Activated naive CD8-positive, alpha-beta T cell treated with anti-CD3 and anti-CD28 coated beads, Interleukin-2, amount 10 ng/mL, durations not matched to agents 7 days and 5 days (primary cell): ENCODE measurements around the gene MIGA2. TPM values are rescaled to one million over a fixed set of nuclear protein-coding genes. Genes with fewer than 3 reads are reported as not detected.
"Not testable (repeated sequence)": the region's sequence is repeated elsewhere in the genome, so short reads cannot be mapped to it uniquely, and the experiment has no call there.

Experiments
- ATAC-seq: fragments of 150-1000 bp; cut with Tn5 transposase; one replicate; pipeline ENCODE4 v1.10.0; 2021; ENCODE audit warnings: low read depth, moderate library complexity
- POLR2A ChIA-PET: fragments of 350-600 bp; sonication (Branson Sonifier 250); formaldehyde crosslinking; loops from one replicate; lab custom pipeline; 2021; ENCODE audit warnings: antibody characterized with exemption; lab: Charles Lee
- DNase-seq: peaks from one replicate; pipeline ENCODE4 v3.0.0; 2021
- H3K27ac Mint-ChIP-seq: one replicate; pipeline ENCODE4 v1.8.0; 2022; ENCODE audit warnings: mild to moderate bottlenecking, mixed read lengths
- H3K27me3 Mint-ChIP-seq: one replicate; pipeline ENCODE4 v1.8.0; 2022; ENCODE audit warnings: mild to moderate bottlenecking, moderate library complexity, mixed read lengths
- H3K36me3 Mint-ChIP-seq: one replicate; pipeline ENCODE4 v1.8.0; 2021; ENCODE audit warnings: mild to moderate bottlenecking, mixed read lengths
- H3K4me1 Mint-ChIP-seq: one replicate; pipeline ENCODE4 v1.8.0; 2021; ENCODE audit warnings: mixed read lengths
- H3K4me3 Mint-ChIP-seq: one replicate; pipeline ENCODE4 v1.8.0; 2022; ENCODE audit warnings: mild to moderate bottlenecking, moderate library complexity, mixed read lengths
- H3K9me3 Mint-ChIP-seq: one replicate; pipeline ENCODE4 v1.8.0; 2021; ENCODE audit warnings: mixed read lengths
- total RNA-seq, 2 experiments: library from RNA; stranded (reverse); gene quantifications; one replicate each; pipeline ENCODE4 v1.2.3, GENCODE V29; 2021

MIGA2 gene
- 10 to 100 TPM; 62.1 to 66.0 TPM for total RNA-seq

GRCh38 chr9:129036241-129036922 lies at the start of gene MIGA2:
TSS of gene MIGA2 (plus strand) at chr9:129036626. CDS start at chr9:129040595, 3,969 bp downstream.
- POLR2A ChIA-PET, result interaction anchor here (0.6 to 1.7 kb wide), 9 partner anchors 9 to 756 kb away, joined by 3 to 10 read pairs (median 4); partner anchors contain the start of genes SH3GLB2 and SPOUT1
- Mint-ChIP-seq H3K4me3 (peak within 1 kb of the TSS; percentile 95), H3K27ac (peak within 1 kb of the TSS; percentile 68), H3K27me3 (no peaks in the 10 kb centered on the region), H3K9me3 (no peaks in the 10 kb centered on the region), H3K4me1 (peaks cover 17% of the 10 kb centered on the region), H3K36me3 (no peaks in the 10 kb centered on the region)
- ATAC-seq (peak; percentile 98), DNase-seq (peak; percentile 94)

DNA sequence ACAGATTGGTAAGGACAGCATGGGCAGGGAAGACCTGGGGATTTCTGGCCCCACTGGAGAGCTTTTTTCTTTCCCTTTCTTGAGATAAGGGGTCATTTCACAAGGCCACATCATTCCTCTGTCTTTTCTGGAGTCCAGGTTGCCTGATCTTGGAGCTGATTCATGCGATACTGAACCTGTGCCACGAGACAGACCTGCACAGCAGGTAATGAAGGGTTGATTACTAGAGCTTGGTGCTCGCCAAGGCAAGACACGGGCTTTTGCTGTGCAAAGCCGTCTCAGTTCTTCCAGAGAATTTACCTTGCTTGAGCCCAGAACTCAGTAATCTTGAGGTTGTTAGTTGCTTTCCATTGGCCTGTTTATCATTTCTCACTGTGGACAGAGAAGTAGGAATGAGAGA lies 49.8 kb upstream of the MIGA2 start:
- POLR2A ChIA-PET, result no interaction called here
- Mint-ChIP-seq H3K36me3 (peaks cover 34% of the 10 kb centered on the region), H3K4me1 (no peaks in the 10 kb centered on the region), H3K27ac (no peak overlapping the region), H3K9me3 (no peaks in the 10 kb centered on the region), H3K27me3 (no peaks in the 10 kb centered on the region), H3K4me3 (no peak overlapping the region)
- ATAC-seq (no peak), DNase-seq (no peak)

GRCh38 chr9:128987805-128988204 lies 48.6 kb upstream of the MIGA2 start:
- no peak for DNase-seq
- no peaks in the 10 kb centered on the region for H3K9me3 Mint-ChIP-seq
- no peak overlapping the region for H3K27ac Mint-ChIP-seq
- H3K4me1 Mint-ChIP-seq, result no peaks in the 10 kb centered on the region
- no peak overlapping the region for H3K4me3 Mint-ChIP-seq
- H3K27me3 Mint-ChIP-seq, result no peaks in the 10 kb centered on the region
- POLR2A ChIA-PET, result no interaction called here
- peaks cover 25% of the 10 kb centered on the region for H3K36me3 Mint-ChIP-seq
- no peak for ATAC-seq

- no peaks in the 10 kb centered on the region for H3K27me3 Mint-ChIP-seq
- H3K27ac Mint-ChIP-seq, result no peak overlapping the region
- H3K4me3 Mint-ChIP-seq, result no peak overlapping the region
- H3K9me3 Mint-ChIP-seq, result no peaks in the 10 kb centered on the region
- POLR2A ChIA-PET, result no interaction called here
- DNase-seq (no peak), ATAC-seq (no peak)
- no peaks in the 10 kb centered on the region for H3K4me1 Mint-ChIP-seq
- peaks cover 35% of the 10 kb centered on the region for H3K36me3 Mint-ChIP-seq
Observed at GRCh38 chr9:128992995-128993394, 43.4 kb upstream of the MIGA2 start.

DNA sequence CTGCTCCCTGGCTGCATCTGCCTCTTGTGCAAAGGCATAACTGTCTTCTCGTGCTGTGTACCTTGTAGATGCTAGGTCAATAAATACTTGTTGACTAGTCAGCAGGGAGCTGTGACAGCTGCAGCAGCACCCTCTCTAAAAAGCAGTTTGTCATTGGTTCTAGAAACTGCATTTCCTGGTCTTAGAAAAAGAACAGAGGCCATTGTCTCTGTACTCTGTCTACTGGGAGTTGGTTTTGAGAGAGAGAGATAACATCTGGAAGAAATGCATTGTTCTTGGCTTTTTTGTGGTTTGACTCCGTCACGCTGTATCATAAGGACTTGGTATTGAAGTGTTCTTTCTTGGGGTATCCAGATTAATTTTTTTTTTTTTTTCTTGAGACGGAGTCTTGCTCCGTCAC lies 40.6 kb upstream of the MIGA2 start:
- no peaks in the 10 kb centered on the region for H3K9me3 Mint-ChIP-seq
- no peak for ATAC-seq

GRCh38 chr9:128998462-128998861 lies 38.0 kb upstream of the MIGA2 start:
- Mint-ChIP-seq H3K27me3 (no peaks in the 10 kb centered on the region), H3K36me3 (peaks cover 36% of the 10 kb centered on the region), H3K4me1 (no peaks in the 10 kb centered on the region), H3K4me3 (no peak overlapping the region), H3K9me3 (no peaks in the 10 kb centered on the region), H3K27ac (no peak overlapping the region)
- DNase-seq (no peak), ATAC-seq (no peak)
- POLR2A ChIA-PET, result interaction anchor here (0.6 kb wide), 1 partner anchor 98 kb away, joined by 4 read pairs; no protein-coding TSS in a partner anchor

More for the DNA sequence above, 40.6 kb upstream of the MIGA2 start:
- Mint-ChIP-seq H3K4me1 (no peaks in the 10 kb centered on the region), H3K4me3 (no peak overlapping the region), H3K27me3 (no peaks in the 10 kb centered on the region), H3K27ac (no peak overlapping the region), H3K36me3 (peaks cover 35% of the 10 kb centered on the region)
- no peak for DNase-seq
- POLR2A ChIA-PET, result no interaction called here

GRCh38 chr9:128999581-129000206 lies 36.7 kb upstream of the MIGA2 start:
- no peaks in the 10 kb centered on the region for H3K9me3 Mint-ChIP-seq
- no peaks in the 10 kb centered on the region for H3K4me1 Mint-ChIP-seq
- DNase-seq, result no peak
- peak overlapping the region; percentile 62 for H3K27ac Mint-ChIP-seq
- H3K27me3 Mint-ChIP-seq, result no peaks in the 10 kb centered on the region
- peaks cover 30% of the 10 kb centered on the region for H3K36me3 Mint-ChIP-seq
- no peak for ATAC-seq
- POLR2A ChIA-PET, result no interaction called here
- H3K4me3 Mint-ChIP-seq, result no peak overlapping the region

GRCh38 chr9:129001504-129002325 lies 34.7 kb upstream of the MIGA2 start:
- DNase-seq, result no peak
- H3K27ac Mint-ChIP-seq, result peak overlapping the region; percentile 9
- no peaks in the 10 kb centered on the region for H3K27me3 Mint-ChIP-seq
- no peak overlapping the region for H3K4me3 Mint-ChIP-seq
- no peak for ATAC-seq
- POLR2A ChIA-PET, result no interaction called here
- peaks cover 14% of the 10 kb centered on the region for H3K36me3 Mint-ChIP-seq
- no peaks in the 10 kb centered on the region for H3K9me3 Mint-ChIP-seq
- peaks cover 3% of the 10 kb centered on the region for H3K4me1 Mint-ChIP-seq

GRCh38 chr9:129002992-129003391 lies 33.4 kb upstream of the MIGA2 start:
- peaks cover 8% of the 10 kb centered on the region for H3K36me3 Mint-ChIP-seq
- no peak for ATAC-seq
- no peak overlapping the region for H3K27ac Mint-ChIP-seq

GRCh38 chr9:129004173-129004572 lies 32.3 kb upstream of the MIGA2 start:
- not testable (repeated sequence) for H3K27me3 Mint-ChIP-seq, H3K9me3 Mint-ChIP-seq, DNase-seq, H3K4me1 Mint-ChIP-seq, H3K4me3 Mint-ChIP-seq, ATAC-seq, H3K27ac Mint-ChIP-seq, H3K36me3 Mint-ChIP-seq
- POLR2A ChIA-PET, result interaction anchor here (0.6 to 0.7 kb wide), 3 partner anchors 14 to 77 kb away, joined by 3 to 4 read pairs (median 3); partner anchors contain the start of gene DOLPP1

More at GRCh38 chr9:129002992-129003391, 33.4 kb upstream of the MIGA2 start:
- Mint-ChIP-seq H3K9me3 (no peaks in the 10 kb centered on the region), H3K27me3 (no peaks in the 10 kb centered on the region), H3K4me3 (no peak overlapping the region), H3K4me1 (peaks cover 3% of the 10 kb centered on the region)
- POLR2A ChIA-PET, result no interaction called here
- DNase-seq, result no peak

DNA sequence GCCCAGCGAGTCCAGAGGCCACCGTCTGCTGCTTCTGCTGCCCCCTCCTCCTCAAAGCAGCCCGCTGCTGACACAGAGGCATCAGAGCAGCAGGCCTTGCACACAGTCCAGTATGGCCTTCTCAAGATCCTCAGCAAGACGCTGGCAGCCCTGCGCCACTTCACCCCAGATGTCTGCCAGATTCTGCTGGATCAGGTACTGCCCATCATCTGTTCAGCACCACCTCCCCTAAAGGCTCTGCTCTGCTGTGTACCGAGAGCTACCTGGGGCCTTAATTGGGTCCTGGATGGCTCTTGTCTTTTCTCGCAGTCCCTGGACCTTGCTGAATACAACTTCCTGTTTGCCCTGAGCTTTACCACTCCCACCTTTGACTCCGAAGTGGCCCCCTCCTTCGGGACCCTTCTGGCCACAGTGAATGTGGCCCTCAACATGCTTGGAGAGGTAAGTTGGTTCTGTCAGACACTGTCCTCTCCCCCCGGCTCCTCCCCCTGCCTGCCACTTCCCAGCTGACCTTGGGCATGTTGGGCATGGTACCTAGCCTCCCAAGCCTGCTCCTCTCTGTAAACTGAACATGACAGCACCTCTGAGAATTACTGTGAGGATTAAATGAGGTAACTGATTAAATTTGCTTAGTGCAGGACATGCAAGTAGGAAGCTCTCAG lies 31.0 kb upstream of the MIGA2 start:
- POLR2A ChIA-PET, result interaction anchor here (0.6 to 0.7 kb wide), 2 partner anchors 12 to 17 kb away, joined by 3 to 6 read pairs; no protein-coding TSS in a partner anchor
- peaks cover 6% of the 10 kb centered on the region for H3K36me3 Mint-ChIP-seq
- peak overlapping the region; percentile 18 for H3K27ac Mint-ChIP-seq
- ATAC-seq, result no peak
- H3K4me3 Mint-ChIP-seq, result no peak overlapping the region
- DNase-seq, result no peak
- H3K27me3 Mint-ChIP-seq, result no peaks in the 10 kb centered on the region
- H3K4me1 Mint-ChIP-seq, result peaks cover 3% of the 10 kb centered on the region
- no peaks in the 10 kb centered on the region for H3K9me3 Mint-ChIP-seq

GRCh38 chr9:129006328-129007034 lies 29.9 kb upstream of the MIGA2 start:
- DNase-seq (no peak), ATAC-seq (peak; percentile 75)
- H3K4me3 Mint-ChIP-seq, result no peak overlapping the region
- POLR2A ChIA-PET, result no interaction called here
- H3K27ac Mint-ChIP-seq, result peak overlapping the region; percentile 64
- peaks cover 2% of the 10 kb centered on the region for H3K36me3 Mint-ChIP-seq
- H3K4me1 Mint-ChIP-seq, result peaks cover 3% of the 10 kb centered on the region
- no peaks in the 10 kb centered on the region for H3K9me3 Mint-ChIP-seq
- H3K27me3 Mint-ChIP-seq, result no peaks in the 10 kb centered on the region
